ENCODE data around the gene TUBGCP3. TPM values are rescaled to one million over a fixed set of nuclear protein-coding genes. Genes with fewer than 3 reads are reported as not detected.
"Not testable (repeated sequence)": the region's sequence is repeated elsewhere in the genome, so short reads cannot be mapped to it uniquely, and the experiment has no call there.

The TUBGCP3 gene
- total RNA-seq, 2 experiments from 2014 or later, result 41.5 to 43.2 TPM

DNA sequence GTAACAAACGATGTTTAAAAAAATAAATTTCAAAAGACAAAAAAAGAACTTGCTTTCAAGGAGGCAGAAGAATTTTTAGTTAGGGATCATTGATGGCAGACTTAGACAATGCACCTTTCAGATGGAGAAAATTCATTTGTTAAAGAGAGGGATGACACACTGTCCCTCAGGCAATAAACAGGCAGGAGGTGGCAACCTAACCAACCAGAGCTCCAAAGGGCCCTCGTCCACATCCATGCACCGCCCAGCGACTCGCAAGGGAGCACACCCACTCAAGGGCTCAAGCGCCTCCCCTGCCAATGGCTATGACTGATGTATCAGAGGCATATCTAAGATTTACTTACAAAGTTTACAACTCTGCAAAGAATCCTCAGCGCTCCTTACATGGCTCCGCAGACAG is 81.9 kb downstream of the TUBGCP3 start:
- Mint-ChIP-seq H3K9me3 (no peaks in the 10 kb centered on the region), H3K4me3 (no peak overlapping the region), H3K27ac (no peak overlapping the region), H3K36me3 (peaks cover 17% of the 10 kb centered on the region), H3K4me1 (peaks cover 1% of the 10 kb centered on the region), H3K27me3 (no peaks in the 10 kb centered on the region)
- DNase-seq, result no peak

DNA sequence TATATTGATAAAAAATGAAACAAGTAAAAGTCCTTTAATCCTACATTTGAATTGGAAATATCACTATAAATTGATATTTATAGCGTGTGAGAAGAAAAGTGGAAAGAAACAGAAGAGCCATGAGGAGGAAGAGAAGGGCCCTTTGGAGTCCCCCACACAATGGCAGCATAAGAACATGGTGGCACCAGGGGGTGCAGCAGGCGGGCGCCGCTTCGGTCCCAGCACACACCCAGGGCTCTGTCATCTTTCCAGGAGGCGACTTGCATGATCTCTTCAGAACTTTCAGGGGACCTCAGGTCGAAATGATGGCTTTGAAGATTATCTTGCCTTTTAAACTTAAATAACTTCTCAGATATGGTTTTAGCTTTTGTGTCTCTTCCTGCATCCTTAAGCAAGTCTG is 91.8 kb downstream of the TUBGCP3 start:
- no peak for DNase-seq
- Mint-ChIP-seq H3K27me3 (no peaks in the 10 kb centered on the region), H3K4me1 (no peaks in the 10 kb centered on the region), H3K27ac (no peak overlapping the region), H3K36me3 (peaks cover 11% of the 10 kb centered on the region), H3K9me3 (no peaks in the 10 kb centered on the region), H3K4me3 (no peak overlapping the region)

DNA sequence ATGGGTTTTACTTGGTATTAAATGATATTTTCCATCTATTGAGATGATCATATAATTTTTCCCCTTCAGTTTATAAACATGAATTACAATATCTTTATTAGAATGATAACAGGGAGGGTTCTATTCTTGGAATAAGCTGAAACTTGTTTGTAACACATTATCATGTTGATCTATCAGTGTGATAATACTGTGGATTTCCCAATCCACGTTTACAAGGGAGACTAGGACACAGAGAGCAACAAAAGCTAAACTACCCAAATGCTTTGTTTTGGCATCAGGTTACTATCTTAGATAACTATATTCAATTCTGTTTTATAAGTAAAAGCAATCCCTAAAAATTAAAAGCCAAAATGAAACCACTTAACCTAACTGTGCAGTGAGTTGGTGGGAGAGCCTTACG is 92.5 kb downstream of the TUBGCP3 start:
- Mint-ChIP-seq H3K4me3 (no peak overlapping the region), H3K9me3 (no peaks in the 10 kb centered on the region), H3K27me3 (no peaks in the 10 kb centered on the region), H3K36me3 (peaks cover 16% of the 10 kb centered on the region), H3K27ac (no peak overlapping the region), H3K4me1 (no peaks in the 10 kb centered on the region)
- no peak for DNase-seq

DNA sequence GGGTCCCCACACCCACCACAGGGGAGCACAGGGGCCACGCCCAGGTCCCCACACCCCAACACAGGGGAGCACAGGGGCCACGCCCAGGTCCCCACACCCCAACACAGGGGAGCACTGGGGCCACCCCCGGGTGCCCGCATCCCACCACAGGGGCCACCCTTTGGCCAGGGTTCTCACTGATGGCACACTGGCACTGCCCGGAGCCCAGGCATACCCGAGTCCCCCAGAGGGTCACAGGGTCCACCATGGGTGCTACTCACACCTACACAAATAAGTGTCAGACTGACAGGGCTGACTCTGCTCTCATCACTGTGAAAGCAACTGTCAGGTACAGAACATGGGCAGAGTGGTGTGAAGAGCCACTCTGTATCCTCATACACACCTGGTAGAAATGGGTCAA is 98.8 kb downstream of the TUBGCP3 start:
- peaks cover 2% of the 10 kb centered on the region for H3K4me1 Mint-ChIP-seq
- no peak overlapping the region for H3K27ac Mint-ChIP-seq
- H3K27me3 Mint-ChIP-seq, result no peaks in the 10 kb centered on the region
- H3K36me3 Mint-ChIP-seq, result peaks cover 50% of the 10 kb centered on the region
- peaks cover 3% of the 10 kb centered on the region for H3K9me3 Mint-ChIP-seq
- no peak overlapping the region for H3K4me3 Mint-ChIP-seq
- no peak for DNase-seq

DNA sequence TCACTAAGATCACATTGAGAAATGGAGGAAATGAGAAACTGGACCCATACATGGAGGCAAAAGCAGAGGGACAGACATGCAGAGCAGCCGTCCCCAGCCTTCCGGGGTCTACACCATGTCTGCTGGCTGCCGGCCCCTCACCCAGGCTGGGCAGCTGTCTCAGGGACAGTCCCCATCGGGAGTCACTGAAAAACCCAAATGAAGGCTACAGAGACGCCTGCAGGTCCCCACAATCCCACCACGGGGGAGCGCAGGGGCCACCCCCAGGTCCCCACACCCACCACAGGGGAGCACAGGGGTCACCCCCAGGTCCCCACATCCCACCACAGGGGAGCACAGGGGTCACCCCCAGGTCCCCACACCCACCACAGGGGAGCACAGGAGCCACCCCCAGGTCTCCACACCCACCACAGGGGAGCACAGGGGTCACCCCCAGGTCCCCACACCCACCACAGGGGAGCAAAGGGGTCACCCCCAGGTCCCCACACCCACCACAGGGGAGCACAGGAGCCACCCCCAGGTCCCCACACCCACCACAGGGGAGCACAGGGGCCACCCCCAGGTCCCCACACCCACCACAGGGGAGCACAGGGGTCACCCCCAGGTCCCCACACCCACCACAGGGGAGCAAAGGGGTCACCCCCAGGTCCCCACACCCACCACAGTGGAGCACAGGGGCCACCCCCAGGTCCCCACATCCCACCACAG is 99.5 kb downstream of the TUBGCP3 start:
- H3K27ac Mint-ChIP-seq, DNase-seq, H3K9me3 Mint-ChIP-seq, H3K27me3 Mint-ChIP-seq, H3K4me3 Mint-ChIP-seq, H3K4me1 Mint-ChIP-seq: not testable (repeated sequence)
- H3K36me3 Mint-ChIP-seq, result peaks cover 51% of the 10 kb centered on the region

DNA sequence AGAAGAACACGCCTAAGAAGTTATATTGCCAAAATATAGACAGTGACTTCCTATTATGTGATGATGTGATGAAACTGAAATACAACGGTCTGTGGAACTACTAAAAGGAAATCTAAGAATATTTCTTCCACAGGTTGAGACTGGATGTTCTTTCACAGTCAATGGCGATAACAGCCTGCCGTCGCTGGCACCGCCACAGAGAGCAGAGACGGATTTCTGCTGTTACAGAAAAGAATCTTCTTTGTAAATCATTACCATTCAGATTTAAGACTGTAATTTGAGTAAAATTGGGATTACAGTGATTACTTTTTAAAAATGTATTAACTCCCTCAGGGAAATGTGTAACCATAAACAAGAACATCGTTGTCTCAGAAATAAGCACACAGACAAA is 100.8 kb downstream of the TUBGCP3 start:
- Mint-ChIP-seq H3K27me3 (no peaks in the 10 kb centered on the region), H3K36me3 (peaks cover 51% of the 10 kb centered on the region), H3K4me3 (no peak overlapping the region), H3K4me1 (peaks cover 2% of the 10 kb centered on the region), H3K9me3 (peaks cover 7% of the 10 kb centered on the region), H3K27ac (no peak overlapping the region)
- DNase-seq, result no peak

DNA sequence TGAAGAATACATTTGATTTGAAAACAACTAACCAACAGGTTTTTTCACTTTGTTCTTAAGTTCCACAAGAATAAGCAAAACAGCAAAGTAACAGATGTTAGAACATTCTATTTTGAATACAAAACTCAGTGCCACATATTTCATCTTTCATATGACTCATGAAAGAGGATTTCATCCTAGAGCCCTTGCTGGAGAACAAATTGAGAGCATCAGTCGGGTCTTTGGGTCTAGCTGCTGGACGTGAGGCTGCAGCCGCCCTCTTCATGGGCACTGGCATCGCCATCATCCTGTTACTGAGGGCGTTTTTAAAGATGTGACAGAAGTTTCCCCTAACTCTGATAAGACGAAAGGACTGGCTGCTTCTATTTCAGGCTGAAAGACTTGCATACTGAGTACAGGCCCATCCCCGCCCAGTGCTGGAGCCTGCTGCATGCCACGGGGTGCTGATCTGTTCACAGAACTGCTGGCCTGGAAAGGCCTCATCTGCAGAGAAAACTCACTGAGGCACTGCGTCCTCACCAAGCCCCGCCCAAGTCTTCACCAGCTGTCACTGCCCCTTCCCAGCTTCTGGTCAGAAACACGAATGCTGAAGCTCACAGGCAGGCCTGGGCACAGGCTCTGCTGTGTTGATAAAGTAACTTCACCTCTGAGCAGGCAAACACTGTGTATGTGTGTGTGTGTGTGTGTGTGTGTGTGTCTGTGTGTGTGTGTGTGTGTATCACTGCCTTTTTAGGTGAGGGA is 101.4 kb downstream of the TUBGCP3 start:
- peaks cover 51% of the 10 kb centered on the region for H3K36me3 Mint-ChIP-seq
- H3K27me3 Mint-ChIP-seq, result no peaks in the 10 kb centered on the region
- H3K4me3 Mint-ChIP-seq, result no peak overlapping the region
- peaks cover 7% of the 10 kb centered on the region for H3K9me3 Mint-ChIP-seq
- H3K27ac Mint-ChIP-seq, result no peak overlapping the region
- DNase-seq, result no peak
- H3K4me1 Mint-ChIP-seq, result peaks cover 2% of the 10 kb centered on the region

DNA sequence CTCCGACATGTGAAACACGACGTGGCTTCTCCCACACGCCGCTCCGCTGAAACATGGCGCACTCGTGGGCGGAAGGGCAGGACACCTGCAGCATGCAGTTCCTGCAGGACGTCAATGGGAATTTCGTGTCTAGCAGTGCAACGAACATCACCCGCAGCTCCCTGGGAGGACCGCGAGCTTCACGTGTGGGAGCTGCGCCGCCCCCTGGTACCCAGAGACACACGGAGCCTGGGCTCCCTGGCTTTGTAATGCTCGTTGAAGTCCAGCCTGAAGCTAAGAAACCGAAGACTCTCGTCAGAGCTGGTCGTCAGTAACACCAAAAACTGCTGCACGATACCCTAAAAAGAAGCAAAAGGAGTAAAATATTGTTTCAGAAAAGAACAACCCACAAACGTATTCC is 102.1 kb downstream of the TUBGCP3 start:
- not testable (repeated sequence) for H3K4me3 Mint-ChIP-seq

DNA sequence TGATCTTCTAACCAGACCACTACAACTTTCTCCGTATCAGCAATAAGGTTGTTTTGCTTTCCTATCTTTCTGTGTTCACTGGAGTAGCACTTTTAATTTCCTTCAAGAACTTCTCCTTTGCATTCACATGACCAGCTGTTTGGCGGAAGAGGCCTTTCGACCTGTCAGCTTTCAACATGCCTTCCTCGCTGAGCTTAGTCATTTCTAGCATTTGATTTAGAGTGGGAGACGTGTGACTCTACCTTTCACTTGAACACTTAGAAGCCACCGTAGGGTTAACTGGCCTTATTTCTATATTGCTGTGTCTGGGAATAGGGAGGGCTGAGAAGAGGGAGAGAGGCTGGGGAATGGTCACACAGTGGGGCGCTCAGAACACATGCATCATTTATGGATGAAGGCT is 104.7 kb downstream of the TUBGCP3 start:
- Mint-ChIP-seq H3K27me3 (no peaks in the 10 kb centered on the region), H3K4me1 (peaks cover 4% of the 10 kb centered on the region), H3K36me3 (peaks cover 42% of the 10 kb centered on the region), H3K9me3 (peaks cover 13% of the 10 kb centered on the region), H3K27ac (no peak overlapping the region), H3K4me3 (no peak overlapping the region)
- no peak for DNase-seq

More for the DNA sequence above, 102.1 kb downstream of the TUBGCP3 start:
- DNase-seq, H3K4me1 Mint-ChIP-seq, H3K27me3 Mint-ChIP-seq, H3K27ac Mint-ChIP-seq: not testable (repeated sequence)
- peaks cover 13% of the 10 kb centered on the region for H3K9me3 Mint-ChIP-seq
- H3K36me3 Mint-ChIP-seq, result peaks cover 49% of the 10 kb centered on the region

DNA sequence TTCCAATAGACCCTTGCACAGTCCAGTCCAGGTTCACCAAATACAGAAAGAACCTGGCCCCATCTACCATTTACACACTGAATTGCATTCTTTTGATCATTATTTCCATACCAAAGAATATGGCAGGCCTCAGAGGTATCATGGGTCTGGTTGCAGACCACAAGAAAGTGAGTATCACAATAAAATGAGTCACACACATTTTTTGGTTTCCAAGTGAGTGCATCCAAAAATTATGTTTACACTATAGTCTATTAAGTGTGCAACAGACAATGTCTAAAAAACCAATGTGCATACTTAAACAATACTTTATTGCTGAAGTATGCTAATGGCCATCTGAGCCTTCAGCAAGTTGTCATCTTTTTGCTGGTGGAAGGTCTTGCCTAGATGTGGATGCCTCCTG is 106.5 kb downstream of the TUBGCP3 start:
- Mint-ChIP-seq H3K36me3 (peaks cover 26% of the 10 kb centered on the region), H3K4me3 (no peak overlapping the region), H3K27me3 (no peaks in the 10 kb centered on the region), H3K9me3 (peaks cover 13% of the 10 kb centered on the region), H3K27ac (no peak overlapping the region), H3K4me1 (peaks cover 3% of the 10 kb centered on the region)
- DNase-seq, result no peak

DNA sequence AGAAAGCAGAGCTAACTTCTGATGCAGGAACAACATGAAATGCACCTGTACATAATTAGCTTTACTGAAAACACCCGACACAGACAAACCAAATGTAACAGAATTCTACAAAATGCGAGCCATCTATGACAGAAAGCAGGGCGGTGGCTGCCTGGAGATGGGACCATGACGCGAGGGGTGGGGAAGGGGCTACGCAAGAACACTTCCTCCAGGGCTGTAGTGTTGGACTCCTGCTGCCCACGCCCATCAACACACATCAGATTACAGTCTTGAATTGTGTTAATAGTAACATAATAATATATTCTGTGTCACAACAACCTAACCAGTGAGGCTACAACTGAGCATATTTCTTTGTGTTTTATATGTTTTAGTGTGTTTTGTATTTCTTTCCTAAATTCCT is 108.6 kb downstream of the TUBGCP3 start:
- Mint-ChIP-seq H3K4me3 (no peak overlapping the region), H3K36me3 (peaks cover 9% of the 10 kb centered on the region), H3K4me1 (peaks cover 3% of the 10 kb centered on the region), H3K27ac (no peak overlapping the region), H3K9me3 (peaks cover 9% of the 10 kb centered on the region), H3K27me3 (no peaks in the 10 kb centered on the region)
- DNase-seq, result no peak

DNA sequence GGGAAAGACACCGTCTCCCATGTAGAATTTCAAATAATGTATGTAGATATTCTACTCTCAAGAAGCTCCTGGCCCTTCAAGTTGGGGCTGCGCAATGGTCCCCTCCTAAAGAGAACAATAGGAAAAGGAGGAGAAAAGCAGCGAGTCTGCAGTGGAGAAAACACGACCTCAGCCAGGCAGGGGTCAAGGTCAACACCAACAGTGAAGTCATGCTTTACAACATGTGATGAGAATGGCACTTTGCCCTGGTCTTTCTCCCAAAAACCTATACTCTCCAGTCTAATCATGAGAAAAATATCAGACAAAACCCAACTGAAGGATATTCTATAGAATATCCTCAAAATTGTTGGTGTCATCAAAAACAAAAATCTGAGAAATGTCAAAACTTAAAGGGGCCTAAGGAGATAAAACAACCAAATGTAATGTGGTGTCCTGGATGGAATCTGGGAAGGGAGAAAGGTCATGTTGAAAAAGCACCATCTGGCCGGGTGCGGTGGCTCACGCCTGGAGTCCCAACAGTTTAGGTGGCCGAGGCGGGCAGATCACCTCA is 110.8 kb downstream of the TUBGCP3 start:
- Mint-ChIP-seq H3K4me1 (peaks cover 3% of the 10 kb centered on the region), H3K36me3 (peaks cover 7% of the 10 kb centered on the region), H3K27me3 (no peaks in the 10 kb centered on the region), H3K27ac (no peak overlapping the region), H3K4me3 (no peak overlapping the region), H3K9me3 (peaks cover 14% of the 10 kb centered on the region)
- DNase-seq, result no peak

DNA sequence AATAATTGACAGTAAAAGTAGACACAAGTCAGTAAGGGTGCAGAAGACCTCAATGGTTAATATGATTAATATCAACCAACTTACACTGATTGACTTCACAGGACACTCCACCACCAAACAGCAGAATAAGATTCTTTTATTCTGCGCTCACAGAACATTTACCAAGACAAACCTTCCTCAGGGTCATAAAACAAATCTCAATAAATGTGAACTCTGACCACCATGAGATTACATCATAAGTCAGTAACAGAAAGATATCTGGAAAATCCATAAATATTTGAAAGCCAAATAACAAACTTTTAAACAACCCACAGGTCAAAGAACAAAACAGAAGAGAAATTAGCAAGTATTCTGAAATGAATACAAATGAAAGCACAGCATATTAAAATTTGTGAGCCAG is 112.1 kb downstream of the TUBGCP3 start:
- Mint-ChIP-seq H3K27me3 (no peaks in the 10 kb centered on the region), H3K27ac (no peak overlapping the region), H3K4me1 (no peaks in the 10 kb centered on the region), H3K4me3 (no peak overlapping the region), H3K9me3 (peaks cover 12% of the 10 kb centered on the region), H3K36me3 (peaks cover 9% of the 10 kb centered on the region)
- no peak for DNase-seq

DNA sequence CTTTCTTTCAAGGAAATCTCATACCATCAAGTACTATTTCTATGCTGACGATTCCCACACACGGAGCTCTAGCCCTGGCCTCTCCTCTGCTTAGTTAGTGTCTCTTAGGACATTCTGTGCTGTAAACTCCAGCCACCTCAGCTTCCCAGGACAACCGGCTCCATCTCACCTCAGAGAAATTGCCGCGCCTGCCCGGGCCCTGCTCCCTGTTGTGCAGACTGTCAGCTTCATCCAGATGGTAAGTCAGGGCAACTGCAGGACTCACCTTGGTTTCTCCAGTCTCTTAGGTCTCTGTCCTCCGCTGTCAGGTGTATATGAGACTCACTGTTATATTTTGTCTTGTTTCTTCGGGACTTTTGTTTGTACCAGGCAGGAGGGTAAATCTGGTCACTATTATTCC is 113.1 kb downstream of the TUBGCP3 start:
- DNase-seq, result no peak
- Mint-ChIP-seq H3K4me3 (no peak overlapping the region), H3K27ac (no peak overlapping the region), H3K27me3 (no peaks in the 10 kb centered on the region), H3K9me3 (peaks cover 12% of the 10 kb centered on the region), H3K36me3 (peaks cover 11% of the 10 kb centered on the region), H3K4me1 (no peaks in the 10 kb centered on the region)

DNA sequence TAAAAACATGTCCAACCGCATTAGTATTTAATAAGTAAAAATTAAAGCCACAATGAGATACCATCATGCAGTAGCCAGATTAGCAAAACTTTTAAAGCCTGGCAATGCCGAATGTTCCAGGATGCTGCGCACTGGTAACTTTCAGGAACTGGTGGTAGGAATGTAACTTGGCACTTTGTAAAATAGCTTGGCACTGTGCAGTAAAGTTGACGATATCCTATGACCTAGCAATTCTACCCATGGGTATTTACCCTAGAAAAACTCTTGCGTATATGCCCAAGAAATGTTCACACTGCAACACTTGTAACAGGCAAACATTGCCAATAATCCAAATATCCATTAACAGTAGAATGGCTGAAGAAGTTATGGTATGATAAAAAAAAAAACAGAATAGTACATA is 114.1 kb downstream of the TUBGCP3 start:
- Mint-ChIP-seq H3K4me3 (no peak overlapping the region), H3K27ac (no peak overlapping the region), H3K36me3 (peaks cover 11% of the 10 kb centered on the region)

More for the DNA sequence above, 114.1 kb downstream of the TUBGCP3 start:
- H3K9me3 Mint-ChIP-seq, result peaks cover 12% of the 10 kb centered on the region
- no peak for DNase-seq
- no peaks in the 10 kb centered on the region for H3K27me3 Mint-ChIP-seq
- no peaks in the 10 kb centered on the region for H3K4me1 Mint-ChIP-seq
